GM13977 (cell line): ENCODE results near the gene ANO10.

ENCODE experiments used
- DNase-seq: peaks from one replicate; pipeline ENCODE4 v3.0.0; 2012; ENCODE audit warnings: low spot score
- in situ Hi-C: fragments of 300-500 bp; cut with MboI; formaldehyde crosslinking; loops from one replicate; pipeline ENCODE4 v1.12.0; 2022; ENCODE audit warnings: low sequenced_read_pairs, low pct_unique_long_range_greater_than_20kb, mixed read lengths, inconsistent platforms; ENCODE audit not compliant: unreplicated experiment
- TF ChIP-seq, protein P1 (sequence below): IDR thresholded peaks from 2 replicates; pipeline ENCODE4 v1.5.1; 2012; ENCODE audit warnings: mild to moderate bottlenecking, control low read depth; ENCODE audit not compliant: insufficient read depth; ENCODE audit errors: extremely low read depth, missing control alignments

Gene ANO10

DNA sequence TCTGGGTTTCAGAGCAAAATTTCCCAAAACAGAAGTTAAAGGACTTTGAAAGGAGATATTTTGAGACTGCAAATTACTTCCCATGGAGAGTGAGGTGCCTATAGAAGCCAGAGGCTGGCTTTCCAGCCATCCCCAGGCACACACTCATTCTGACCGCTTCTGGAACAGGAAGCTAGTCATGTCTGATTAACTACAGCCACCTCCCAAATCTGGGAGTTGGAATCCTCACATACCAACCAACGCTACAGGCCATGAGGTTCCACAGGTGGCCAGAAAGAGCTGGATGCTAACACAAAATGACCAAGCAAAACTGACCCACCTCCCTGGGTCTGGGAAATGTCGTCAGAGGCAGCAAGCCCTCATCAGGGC lies 248.3 kb downstream of the ANO10 start:
- no peak for DNase-seq
- in situ Hi-C loops = no loop called here

DNA sequence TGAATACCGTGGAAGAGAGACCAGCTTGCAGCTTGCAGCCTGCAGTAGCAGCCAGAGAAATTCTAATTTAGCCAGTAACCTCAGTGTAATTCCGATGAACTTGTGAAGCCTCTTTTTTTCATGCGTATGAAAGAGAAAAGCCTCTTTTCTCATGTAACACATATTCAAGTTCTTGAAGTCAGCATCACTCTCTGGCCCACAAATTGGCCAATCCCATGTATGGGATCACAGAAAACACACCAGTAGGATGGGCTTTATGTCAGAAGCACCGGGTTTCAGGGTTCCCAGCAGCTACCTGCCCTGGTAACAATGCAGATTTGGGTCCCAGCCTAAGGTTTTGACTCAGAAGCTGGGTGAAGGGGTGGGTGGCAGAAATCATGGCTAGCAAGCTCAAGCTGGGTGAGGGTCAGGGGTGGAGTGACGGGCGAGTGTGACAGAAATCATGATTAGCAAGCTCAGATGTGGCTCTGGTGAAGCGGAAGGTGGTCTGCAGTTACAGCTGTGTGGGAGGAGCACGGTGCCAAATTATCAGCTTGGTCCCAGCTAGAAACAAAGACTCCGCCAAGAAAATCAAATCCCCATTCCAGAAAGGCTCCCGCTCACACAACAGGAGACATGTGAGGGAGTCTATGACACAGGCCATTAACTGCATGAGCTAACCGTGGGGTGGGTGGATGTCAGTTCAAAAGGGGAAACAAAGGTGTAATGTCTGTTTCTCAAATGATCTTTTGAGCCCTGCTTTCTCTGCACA lies 248.8 kb downstream of the ANO10 start:
- TF ChIP-seq, protein P1, sequence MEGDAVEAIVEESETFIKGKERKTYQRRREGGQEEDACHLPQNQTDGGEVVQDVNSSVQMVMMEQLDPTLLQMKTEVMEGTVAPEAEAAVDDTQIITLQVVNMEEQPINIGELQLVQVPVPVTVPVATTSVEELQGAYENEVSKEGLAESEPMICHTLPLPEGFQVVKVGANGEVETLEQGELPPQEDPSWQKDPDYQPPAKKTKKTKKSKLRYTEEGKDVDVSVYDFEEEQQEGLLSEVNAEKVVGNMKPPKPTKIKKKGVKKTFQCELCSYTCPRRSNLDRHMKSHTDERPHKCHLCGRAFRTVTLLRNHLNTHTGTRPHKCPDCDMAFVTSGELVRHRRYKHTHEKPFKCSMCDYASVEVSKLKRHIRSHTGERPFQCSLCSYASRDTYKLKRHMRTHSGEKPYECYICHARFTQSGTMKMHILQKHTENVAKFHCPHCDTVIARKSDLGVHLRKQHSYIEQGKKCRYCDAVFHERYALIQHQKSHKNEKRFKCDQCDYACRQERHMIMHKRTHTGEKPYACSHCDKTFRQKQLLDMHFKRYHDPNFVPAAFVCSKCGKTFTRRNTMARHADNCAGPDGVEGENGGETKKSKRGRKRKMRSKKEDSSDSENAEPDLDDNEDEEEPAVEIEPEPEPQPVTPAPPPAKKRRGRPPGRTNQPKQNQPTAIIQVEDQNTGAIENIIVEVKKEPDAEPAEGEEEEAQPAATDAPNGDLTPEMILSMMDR = no peak
- DNase-seq = no peak
- in situ Hi-C loops = no loop called here

More for the DNA sequence above, 248.3 kb downstream of the ANO10 start:
- TF ChIP-seq, protein P1 = no peak

DNA sequence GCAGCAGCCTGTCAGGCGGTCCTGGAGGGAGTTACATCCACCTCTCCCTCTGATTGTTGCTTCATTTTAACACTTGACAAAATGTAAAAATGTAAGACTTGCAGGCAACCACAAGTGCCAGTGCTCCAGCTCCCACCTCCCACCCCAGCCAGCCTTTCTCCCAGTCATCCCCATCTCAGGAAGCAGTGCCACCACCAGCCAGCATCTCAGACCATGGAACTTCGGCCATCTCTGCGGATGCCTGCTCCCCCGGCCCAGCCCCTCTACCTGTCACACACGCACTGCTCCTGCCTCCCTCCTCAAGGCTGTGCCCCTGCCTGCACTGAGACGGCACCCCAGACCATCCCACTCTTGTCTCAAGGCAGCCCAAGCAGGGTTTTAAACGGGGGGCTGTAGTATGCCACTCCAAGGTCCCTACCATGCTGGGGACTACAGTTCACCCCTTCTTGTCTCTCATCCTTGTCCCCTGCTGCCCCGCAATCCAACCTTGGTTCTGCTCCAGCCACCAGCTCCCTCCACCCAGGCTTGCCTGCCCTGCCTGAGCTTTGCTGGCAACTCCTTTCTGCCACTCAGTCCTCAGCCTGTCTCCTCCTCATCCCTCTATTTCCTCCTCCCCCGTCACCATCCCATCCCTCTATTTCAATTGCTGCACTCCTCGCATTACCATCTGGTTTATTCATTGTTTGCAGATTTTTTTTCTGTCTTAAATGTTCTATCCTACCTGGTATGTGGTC lies 249.6 kb downstream of the ANO10 start:
- in situ Hi-C loops = no loop called here
- TF ChIP-seq, protein P1 = no peak
- no peak for DNase-seq

DNA sequence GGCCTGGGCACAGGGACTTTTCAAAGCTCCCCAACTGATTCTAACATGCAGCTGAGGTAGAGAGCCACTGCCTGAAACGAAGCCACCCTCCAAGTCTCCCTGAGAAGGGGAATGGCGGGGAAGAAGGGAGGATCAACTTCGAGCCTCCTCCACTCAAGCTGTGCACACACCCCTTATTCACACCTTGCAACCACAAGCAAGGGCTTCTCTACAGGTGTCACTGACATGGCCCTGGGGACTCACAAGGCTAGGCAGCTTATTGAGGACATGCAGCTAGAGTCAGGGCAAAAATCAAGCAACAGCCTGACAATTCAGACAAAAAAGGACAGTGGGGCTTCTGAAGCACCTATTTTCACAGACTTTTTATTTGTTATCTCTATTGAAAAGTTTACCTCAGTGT lies 250.3 kb downstream of the ANO10 start:
- TF ChIP-seq, protein P1 = no peak
- no peak for DNase-seq
- in situ Hi-C loops = no loop called here

DNA sequence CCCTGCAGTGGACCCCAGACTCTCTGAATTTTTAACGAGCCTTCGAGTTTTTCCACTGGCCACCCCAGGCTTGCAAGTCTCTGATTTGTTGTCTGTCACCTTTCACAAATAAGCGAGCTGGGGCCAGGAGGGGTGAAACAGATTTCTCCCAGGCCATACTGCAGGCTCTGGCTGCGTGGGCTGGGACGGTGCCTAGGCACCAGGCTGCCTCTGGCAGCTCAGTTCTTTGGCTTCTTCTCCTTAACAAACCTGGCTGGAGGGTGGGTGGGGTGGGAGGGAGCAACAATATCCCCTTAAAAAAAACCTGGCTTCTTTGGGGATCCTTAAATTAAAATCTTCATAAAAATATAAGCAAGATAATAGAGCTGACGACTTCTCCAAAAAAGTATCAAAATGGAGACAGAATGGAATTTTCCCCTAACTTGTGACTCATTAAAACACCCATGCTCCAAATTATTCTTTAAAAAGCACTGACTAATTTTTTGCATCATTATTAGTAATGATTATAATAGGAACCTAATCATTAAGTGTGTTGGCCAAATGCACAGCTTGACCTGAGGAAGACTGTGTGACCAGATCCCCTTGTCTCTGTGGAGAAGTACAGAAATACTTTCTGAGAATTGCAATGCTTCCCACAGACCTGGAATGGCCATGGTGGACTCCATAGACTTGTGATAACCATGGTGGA lies 251.4 kb downstream of the ANO10 start:
- in situ Hi-C loops = no loop called here
- DNase-seq = no peak
- TF ChIP-seq, protein P1 = no peak

DNA sequence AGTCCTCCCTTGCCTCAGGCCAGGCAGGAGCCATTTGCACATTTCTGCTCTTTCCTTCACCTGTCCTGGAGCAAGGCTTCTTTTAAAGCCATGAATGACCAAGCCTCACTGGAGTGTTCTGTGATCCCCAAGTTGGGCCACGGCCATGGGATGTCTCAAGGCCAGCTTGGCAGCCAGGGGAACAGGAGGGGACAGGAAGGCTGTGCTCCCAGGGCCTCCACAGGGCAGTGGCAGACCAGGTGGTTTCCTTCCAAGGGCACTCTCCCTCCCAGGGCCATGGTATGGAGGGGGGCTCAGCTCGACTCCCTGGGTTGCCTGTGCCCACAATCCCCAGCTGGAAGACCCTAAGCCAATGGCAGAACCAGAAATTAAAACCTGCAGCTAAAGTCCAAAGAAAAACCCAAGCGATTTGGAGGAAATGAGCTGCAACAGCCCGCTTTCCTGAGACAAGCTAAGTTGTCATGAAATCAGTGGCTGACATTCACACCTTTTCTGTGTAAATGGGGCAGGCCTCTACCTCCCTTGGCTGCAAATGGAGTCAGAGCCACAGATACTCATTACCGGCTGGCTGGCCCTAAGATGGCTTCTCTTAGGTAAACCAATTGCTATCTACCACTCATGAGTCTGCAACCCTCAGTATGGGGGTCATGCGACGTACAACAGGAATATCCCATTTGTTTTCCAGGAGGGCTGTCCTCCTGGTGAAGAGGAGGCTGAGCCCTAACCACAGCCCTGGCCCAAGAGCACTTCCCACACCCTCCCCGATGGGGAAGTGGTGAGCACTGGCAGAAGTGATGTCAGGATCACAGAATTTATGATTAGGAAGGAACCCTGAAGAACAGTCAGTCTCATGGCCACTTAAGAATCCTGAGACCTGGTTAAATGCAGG lies 252.2 kb downstream of the ANO10 start:
- no peak for DNase-seq
- TF ChIP-seq, protein P1 = no peak
- in situ Hi-C loops = no loop called here
